AG09319 (cell line): ENCODE measurements around the gene MYLK.
"Not testable (repeated sequence)": the region's sequence is repeated elsewhere in the genome, so short reads cannot be mapped to it uniquely, and the experiment has no call there.

Experiments used
- DNase-seq: peaks from one replicate; pipeline ENCODE4 v3.0.0-alpha.2; 2010; ENCODE audit warnings: low read depth; ENCODE audit errors: extremely low read depth
- CTCF ChIP-seq: IDR thresholded peaks from 2 replicates; pipeline ENCODE4 v1.5.1; 2011; ENCODE audit warnings: low read depth, mild to moderate bottlenecking, inconsistent platforms, low read length, moderate library complexity

Gene MYLK

GRCh38 chr3:123744064-123744463 lies 140.1 kb downstream of the MYLK start:
- no peak for TF ChIP-seq CTCF
- no peak for DNase-seq

- no peak for TF ChIP-seq CTCF
- DNase-seq: no peak
These were observed 141.0 kb downstream of the MYLK start for GRCh38 chr3:123743121-123743520.

GRCh38 chr3:123741041-123741511 lies 143.1 kb downstream of the MYLK start:
- TF ChIP-seq CTCF: no peak
- DNase-seq: no peak

- no peak for DNase-seq
- no peak for TF ChIP-seq CTCF
These were observed 143.7 kb downstream of the MYLK start for GRCh38 chr3:123740391-123740822.

GRCh38 chr3:123739754-123740153 lies 144.4 kb downstream of the MYLK start:
- TF ChIP-seq CTCF: no peak
- DNase-seq: no peak

- no peak for DNase-seq
- no peak for TF ChIP-seq CTCF
These were observed 145.0 kb downstream of the MYLK start for GRCh38 chr3:123739106-123739505.

GRCh38 chr3:123738522-123738921 lies 145.6 kb downstream of the MYLK start:
- not testable (repeated sequence) for DNase-seq

GRCh38 chr3:123737168-123737567 lies 147.0 kb downstream of the MYLK start:
- DNase-seq: no peak
- TF ChIP-seq CTCF: no peak
